HepG2 (cell line): ENCODE results near the gene DIAPH1. TPM values are rescaled to one million over a fixed set of nuclear protein-coding genes. Genes with fewer than 3 reads are reported as not detected.

Experiments
- ATAC-seq: fragments of 200-7000 bp; cut with Tn5 transposase; 3 replicates; pipeline ENCODE4 v1.9.1; 2020; ENCODE audit warnings: mild to moderate bottlenecking, moderate library complexity
- BruUV-seq: library from RNA; stranded (reverse); fragments of 400-500 nt; replicated peaks from 2 replicates; lab custom pipeline; 2021; lab: Mats Ljungman, UMichigan
- CTCF ChIA-PET: fragments of 300-600 bp; formaldehyde crosslinking; extraction: SDS; loops from one replicate; lab custom pipeline; 2021; ENCODE audit warnings: low total read pairs, inconsistent platforms, low intra/inter-chr PET ratio; lab: Yijun Ruan, JAX
- POLR2A ChIA-PET: fragments of 350-600 bp; sonication (Branson Sonifier 250); formaldehyde crosslinking; loops from one replicate; lab custom pipeline; 2020; ENCODE audit warnings: antibody characterized with exemption, inconsistent platforms; lab: Yijun Ruan, JAX
- DNase-seq: peaks from one replicate; pipeline ENCODE4 v3.0.0-alpha.2; 2015; ENCODE audit warnings: low spot score
- FAIRE-seq: peaks from 3 replicates; lab custom pipeline; 2011; peaks lifted over from hg19 to GRCh38; lab: Jason Lieb, UNC
- H2AFZ ChIP-seq: one replicate; pipeline ENCODE4 v1.6.1; 2011; ENCODE audit warnings: low read length, inconsistent platforms
- H3K27ac ChIP-seq: fragments of 300-600 bp; 3 replicates; pipeline ENCODE4 v1.8.0; 2011; ENCODE audit warnings: mixed run types, mild to moderate bottlenecking, mixed read lengths, low read length, inconsistent platforms; ENCODE audit not compliant: insufficient read depth; ENCODE audit errors: extremely low read length
- H3K27me3 ChIP-seq, 2 experiments: fragments of 200-600 bp in 1 of 2; 2 replicates in 1 of 2; 3 replicates in 1 of 2; pipeline versions ENCODE4 v1.6.0 to v1.8.0; 2011; ENCODE audit warnings: low read length in 2 of 2, mild to moderate bottlenecking in 2 of 2, moderate library complexity in 2 of 2, inconsistent platforms in 1 of 2; ENCODE audit not compliant: insufficient read depth in 2 of 2, control insufficient read depth in 1 of 2
- H3K36me3 ChIP-seq, 2 experiments: fragments of 200-600 bp in 1 of 2; replicated peaks in 1 of 2; 2 replicates in 1 of 2; 3 replicates in 1 of 2; pipeline versions ENCODE4 v1.5.1 to v1.8.0; 2011; ENCODE audit warnings: low read length in 2 of 2, inconsistent platforms in 1 of 2; ENCODE audit not compliant: insufficient read depth in 2 of 2, control insufficient read depth in 1 of 2
- H3K4me1 ChIP-seq: 2 replicates; pipeline ENCODE4 v1.5.1; 2012; ENCODE audit warnings: low read length, inconsistent platforms; ENCODE audit not compliant: insufficient read depth
- H3K4me2 ChIP-seq: 2 replicates; pipeline ENCODE4 v1.6.0; 2011; ENCODE audit warnings: low read depth, low read length, inconsistent platforms
- H3K4me3 ChIP-seq, 3 experiments: fragments of 200-600 bp in 1 of 3; sonication (generic), shearing (Covaris generic) in 1 of 3; replicated peaks in 1 of 3; 2 replicates each; pipeline ENCODE4 v1.5.1; 2011 to 2016; ENCODE audit warnings: low read length in 3 of 3, inconsistent platforms in 2 of 3, low read depth in 2 of 3, mild to moderate bottlenecking in 2 of 3, control low read depth in 1 of 3, mixed read lengths in 1 of 3; ENCODE audit not compliant: insufficient read depth in 1 of 3
- H3K79me2 ChIP-seq: one replicate; pipeline ENCODE4 v1.6.1; 2011; ENCODE audit warnings: low read length, inconsistent platforms; ENCODE audit not compliant: insufficient read depth
- H3K9ac ChIP-seq: 2 replicates; pipeline ENCODE4 v1.6.0; 2011; ENCODE audit warnings: mild to moderate bottlenecking, low read depth, low read length, inconsistent platforms; ENCODE audit not compliant: insufficient read depth
- H3K9me3 ChIP-seq: 2 replicates; pipeline ENCODE4 v1.5.1; 2012; ENCODE audit warnings: mild to moderate bottlenecking, low read length
- H4K20me1 ChIP-seq: 2 replicates; pipeline ENCODE4 v1.6.0; 2011; ENCODE audit warnings: inconsistent platforms, mild to moderate bottlenecking, low read length, moderate library complexity; ENCODE audit not compliant: insufficient read depth
- CBX1 ChIP-seq: IDR thresholded peaks from one replicate; pipeline ENCODE4 v1.6.1; 2016; ENCODE audit warnings: antibody characterized with exemption, low read depth
- CC2D1A ChIP-seq: sonication (generic); formaldehyde crosslinking; IDR thresholded peaks from 2 replicates; pipeline ENCODE4 v1.8.1; 2023; ENCODE audit warnings: mild to moderate bottlenecking, missing genetic modification reagents
- CEBPB ChIP-seq: IDR thresholded peaks from 2 replicates; pipeline ENCODE4 v1.6.1; 2011; ENCODE audit warnings: low read depth, low read length, improper control_type of control experiment, borderline replicate concordance
- FOSL1 ChIP-seq: sonication (generic); formaldehyde crosslinking; IDR thresholded peaks from 2 replicates; pipeline ENCODE4 v1.9.0; 2021; ENCODE audit warnings: missing genetic modification reagents, borderline replicate concordance
- FOXM1 ChIP-seq: sonication (generic); formaldehyde crosslinking; IDR thresholded peaks from 2 replicates; pipeline ENCODE4 v1.5.0; 2020; ENCODE audit warnings: missing genetic modification reagents
- KDM1A ChIP-seq: IDR thresholded peaks from 2 replicates; pipeline ENCODE4 v1.6.1; 2016; ENCODE audit warnings: missing compliant biosample characterization
- KLF11 ChIP-seq: IDR thresholded peaks from 2 replicates; pipeline ENCODE4 v1.6.1; 2016; ENCODE audit warnings: missing compliant biosample characterization
- KMT2A ChIP-seq: sonication (generic); formaldehyde crosslinking; IDR thresholded peaks from 2 replicates; pipeline ENCODE4 v1.4.0; 2020; ENCODE audit warnings: missing genetic modification reagents
- MED8 ChIP-seq: sonication (generic); formaldehyde crosslinking; IDR thresholded peaks from 2 replicates; pipeline ENCODE4 v1.8.1; 2023; ENCODE audit warnings: mild to moderate bottlenecking, missing genetic modification reagents; ENCODE audit not compliant: insufficient replicate concordance
- SIX4 ChIP-seq: sonication (generic); formaldehyde crosslinking; IDR thresholded peaks from 2 replicates; pipeline ENCODE4 v1.4.0; 2020; ENCODE audit warnings: missing genetic modification reagents
- ZFP36L1 ChIP-seq: sonication (generic); formaldehyde crosslinking; IDR thresholded peaks from 2 replicates; pipeline ENCODE4 v1.8.0; 2022; ENCODE audit warnings: mild to moderate bottlenecking, missing genetic modification reagents, moderate library complexity
- ZNF256 ChIP-seq: sonication (generic); formaldehyde crosslinking; conservative IDR thresholded peaks from 2 replicates; pipeline ENCODE4 v1.4.0; 2020; ENCODE audit warnings: missing genetic modification reagents
- ZNF296 ChIP-seq: sonication (generic); formaldehyde crosslinking; conservative IDR thresholded peaks from 2 replicates; pipeline ENCODE4 v1.5.0; 2020; ENCODE audit warnings: mild to moderate bottlenecking, missing genetic modification reagents
- ZNF331 ChIP-seq: sonication (generic); formaldehyde crosslinking; IDR thresholded peaks from 2 replicates; pipeline ENCODE4 v1.4.0; 2020; ENCODE audit warnings: missing genetic modification reagents
- ZNF546 ChIP-seq: sonication (generic); formaldehyde crosslinking; conservative IDR thresholded peaks from 2 replicates; pipeline ENCODE4 v1.8.1; 2023; ENCODE audit warnings: mild to moderate bottlenecking, missing genetic modification reagents
- WGBS: methylation state at CpG from one replicate; pipeline ENCODE4 v1.1.6; 2017; ENCODE audit warnings: low lambda C conversion rate; 5-methylcytosine and 5-hydroxymethylcytosine counted together
- in situ Hi-C: cut with HindIII; loops from 2 replicates; pipeline ENCODE4 v1.10.0; 2017; ENCODE audit warnings: low pct_unique_long_range_greater_than_20kb; ENCODE audit not compliant: extremely low pct_ligation_motif_present
- intact Hi-C: fragments of 100-400 bp; cut with micrococcal nuclease; formaldehyde crosslinking; loops from one replicate; pipeline ENCODE4 v1.10.0; 2022; ENCODE audit not compliant: unreplicated experiment
- polyA plus RNA-seq, 8 experiments: library from polyadenylated mRNA; depleted of rRNA in 3 of 8; stranded (reverse) in 7 of 8; unstranded in 1 of 8; fragments of >200 nt; fragmentation: Illumina TruSeq in 4 of 8; extraction: Trizol in 4 of 8; gene quantifications; 2 replicates each; pipeline versions ENCODE4 v1.2.1 to v1.2.3, GENCODE V29; 2011 to 2016; ENCODE audit warnings: low read depth in 4 of 8, missing spikeins in 1 of 8, mixed read lengths in 1 of 8; ENCODE audit not compliant: insufficient read depth in 1 of 8
- total RNA-seq, 5 experiments: library from RNA; depleted of rRNA; stranded (reverse); fragments of >200 nt; fragmentation: Illumina TruSeq; extraction: Trizol; gene quantifications; 2 replicates each; pipeline ENCODE4 v1.2.3, GENCODE V29; 2016; ENCODE audit warnings: low read depth in 1 of 5
- TF ChIP-seq, protein P1 (sequence below): sonication (generic); formaldehyde crosslinking; IDR thresholded peaks from 2 replicates; pipeline ENCODE4 v1.4.0; 2020; ENCODE audit warnings: missing genetic modification reagents

The DIAPH1 gene
- total and polyA plus RNA-seq, 2 of the 13 experiments (the other 11 are each of a cell fraction or from before 2014, with no cell fraction given): 25.1 to 33.9 TPM

- BruUV-seq: no TSS peak
- Histone ChIP-seq H3K27ac (no peak overlapping the region), H3K27me3 (no peaks in the 10 kb centered on the region), H3K9ac (no peak overlapping the region), H3K4me2 (no peak overlapping the region), H3K9me3 (no peaks in the 10 kb centered on the region), H2AFZ (no peak overlapping the region), H3K36me3 (peaks cover 37 to 79% of the 10 kb centered on the region in 2 experiments), H3K79me2 (no peaks in the 10 kb centered on the region), H3K4me3 (no peak overlapping the region), H4K20me1 (peaks cover 5% of the 10 kb centered on the region; the same call in 1 of the 2 replicates), H3K4me1 (peaks cover 39% of the 10 kb centered on the region)
- POLR2A ChIA-PET: no interaction called here
- intact Hi-C loops: loop anchor here (10.0 kb wide), 1 partner anchor 174 kb away; the partner anchor contains the start of genes PCDHGA4, PCDHGB1 and PCDHGB2
- ATAC-seq: no peak
- no peak for FAIRE-seq
- 94% methylated on average over 11 of the region's 11 CpGs for WGBS
- DNase-seq: no peak
- in situ Hi-C loops: loop anchor here (10.0 kb wide), 1 partner anchor 174 kb away; the partner anchor contains the start of genes PCDHGA4, PCDHGB1 and PCDHGB2
- CTCF ChIA-PET: no interaction called here
- no peak for TF ChIP-seq ZNF331 (CRISPR knock-in tag)
- TF ChIP-seq CBX1: no peak
- no peak for TF ChIP-seq KDM1A
- no peak for TF ChIP-seq KMT2A (CRISPR knock-in tag)
- no peak for TF ChIP-seq ZNF296 (CRISPR knock-in tag)
- no peak for TF ChIP-seq SIX4 (CRISPR knock-in tag)
- peak; percentile 33; the same call in 1 of the 2 replicates for TF ChIP-seq CEBPB
- TF ChIP-seq CC2D1A: no peak
- no peak for TF ChIP-seq ZNF256 (CRISPR knock-in tag)
Measured at GRCh38 chr5:141528291-141528984, 90.4 kb downstream of the DIAPH1 start.

- Histone ChIP-seq H3K27me3 (no peaks in the 10 kb centered on the region), H4K20me1 (peaks cover 5% of the 10 kb centered on the region; the same call in 1 of the 2 replicates), H3K4me1 (peaks cover 39% of the 10 kb centered on the region), H3K9ac (no peak overlapping the region), H3K27ac (no peak overlapping the region), H3K4me3 (no peak overlapping the region), H3K79me2 (no peaks in the 10 kb centered on the region), H3K9me3 (no peaks in the 10 kb centered on the region), H2AFZ (no peak overlapping the region), H3K36me3 (peaks cover 40 to 80% of the 10 kb centered on the region in 2 experiments), H3K4me2 (no peak overlapping the region)
- CTCF ChIA-PET: no interaction called here
- TF ChIP-seq MED8 (CRISPR knock-in tag) (no peak), ZNF546 (no peak), FOSL1 (CRISPR knock-in tag) (no peak), ZFP36L1 (CRISPR knock-in tag) (no peak), KLF11 (no peak), FOXM1 (CRISPR knock-in tag) (no peak)
- TF ChIP-seq, protein P1, sequence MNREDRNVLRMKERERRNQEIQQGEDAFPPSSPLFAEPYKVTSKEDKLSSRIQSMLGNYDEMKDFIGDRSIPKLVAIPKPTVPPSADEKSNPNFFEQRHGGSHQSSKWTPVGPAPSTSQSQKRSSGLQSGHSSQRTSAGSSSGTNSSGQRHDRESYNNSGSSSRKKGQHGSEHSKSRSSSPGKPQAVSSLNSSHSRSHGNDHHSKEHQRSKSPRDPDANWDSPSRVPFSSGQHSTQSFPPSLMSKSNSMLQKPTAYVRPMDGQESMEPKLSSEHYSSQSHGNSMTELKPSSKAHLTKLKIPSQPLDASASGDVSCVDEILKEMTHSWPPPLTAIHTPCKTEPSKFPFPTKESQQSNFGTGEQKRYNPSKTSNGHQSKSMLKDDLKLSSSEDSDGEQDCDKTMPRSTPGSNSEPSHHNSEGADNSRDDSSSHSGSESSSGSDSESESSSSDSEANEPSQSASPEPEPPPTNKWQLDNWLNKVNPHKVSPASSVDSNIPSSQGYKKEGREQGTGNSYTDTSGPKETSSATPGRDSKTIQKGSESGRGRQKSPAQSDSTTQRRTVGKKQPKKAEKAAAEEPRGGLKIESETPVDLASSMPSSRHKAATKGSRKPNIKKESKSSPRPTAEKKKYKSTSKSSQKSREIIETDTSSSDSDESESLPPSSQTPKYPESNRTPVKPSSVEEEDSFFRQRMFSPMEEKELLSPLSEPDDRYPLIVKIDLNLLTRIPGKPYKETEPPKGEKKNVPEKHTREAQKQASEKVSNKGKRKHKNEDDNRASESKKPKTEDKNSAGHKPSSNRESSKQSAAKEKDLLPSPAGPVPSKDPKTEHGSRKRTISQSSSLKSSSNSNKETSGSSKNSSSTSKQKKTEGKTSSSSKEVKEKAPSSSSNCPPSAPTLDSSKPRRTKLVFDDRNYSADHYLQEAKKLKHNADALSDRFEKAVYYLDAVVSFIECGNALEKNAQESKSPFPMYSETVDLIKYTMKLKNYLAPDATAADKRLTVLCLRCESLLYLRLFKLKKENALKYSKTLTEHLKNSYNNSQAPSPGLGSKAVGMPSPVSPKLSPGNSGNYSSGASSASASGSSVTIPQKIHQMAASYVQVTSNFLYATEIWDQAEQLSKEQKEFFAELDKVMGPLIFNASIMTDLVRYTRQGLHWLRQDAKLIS (CRISPR knock-in tag): no peak
- WGBS: 83% methylated on average over 1 of the region's 1 CpG
- BruUV-seq: no TSS peak
- POLR2A ChIA-PET: no interaction called here
- FAIRE-seq (no peak), ATAC-seq (no peak), DNase-seq (no peak)
- intact Hi-C loops (loop anchor here (10.0 kb wide), 1 partner anchor 173 kb away; the partner anchor contains the start of genes PCDHGA4, PCDHGB1 and PCDHGB2), in situ Hi-C loops (loop anchor here (10.0 kb wide), 1 partner anchor 173 kb away; the partner anchor contains the start of genes PCDHGA4, PCDHGB1 and PCDHGB2)
Measured at GRCh38 chr5:141527426-141527825, 91.4 kb downstream of the DIAPH1 start.
